OCI-LY7 (cell line): ENCODE results near the gene OGG1. TPM values are rescaled to one million over a fixed set of nuclear protein-coding genes. Genes with fewer than 3 reads are reported as not detected.

Experiments
- BruUV-seq: library from RNA; stranded (reverse); fragments of 400-500 nt; replicated peaks from 2 replicates; lab custom pipeline; 2021; lab: Mats Ljungman, UMichigan
- CTCF ChIA-PET: fragments of 300-600 bp; sonication (Branson Sonifier 250); formaldehyde crosslinking; loops from one replicate; lab custom pipeline; 2022; ENCODE audit warnings: antibody characterized with exemption; ENCODE audit not compliant: unreplicated experiment; lab: Charles Lee
- POLR2A ChIA-PET: fragments of 300-600 bp; sonication (Branson Sonifier 250); formaldehyde crosslinking; loops from one replicate; lab custom pipeline; 2022; ENCODE audit warnings: antibody characterized with exemption; lab: Charles Lee
- DNase-seq: peaks from one replicate; pipeline ENCODE4 v3.0.0-alpha.2; 2015; ENCODE audit warnings: low spot score
- H2AFZ ChIP-seq: fragments of 200-600 bp; sonication (generic), shearing (Covaris generic); 2 replicates; pipeline ENCODE4 v1.6.1; 2014; ENCODE audit warnings: mild to moderate bottlenecking, antibody characterized with exemption, low read length, moderate library complexity
- H3K27ac ChIP-seq: fragments of 200-600 bp; sonication (generic); 2 replicates; pipeline ENCODE4 v1.5.1; 2014; ENCODE audit warnings: mixed run types, low read depth, mild to moderate bottlenecking, moderate library complexity, low read length, inconsistent platforms; ENCODE audit not compliant: poor library complexity, severe bottlenecking
- H3K36me3 ChIP-seq: fragments of 200-600 bp; sonication (generic); 2 replicates; pipeline ENCODE4 v1.6.1; 2014; ENCODE audit warnings: mild to moderate bottlenecking, antibody characterized with exemption, low read length, moderate library complexity, mixed read lengths; ENCODE audit not compliant: insufficient read depth
- H3K4me1 ChIP-seq: fragments of 200-600 bp; sonication (generic); 2 replicates; pipeline ENCODE4 v1.5.1; 2014; ENCODE audit warnings: mild to moderate bottlenecking, low read length; ENCODE audit not compliant: insufficient read depth, poor library complexity, severe bottlenecking
- H3K4me2 ChIP-seq: fragments of 200-600 bp; sonication (generic); 2 replicates; pipeline ENCODE4 v1.6.1; 2014; ENCODE audit warnings: mild to moderate bottlenecking, low read length
- H3K4me3 ChIP-seq: fragments of 200-600 bp; sonication (generic); 2 replicates; pipeline ENCODE4 v1.5.1; 2014; ENCODE audit warnings: mild to moderate bottlenecking, low read depth, low read length; ENCODE audit not compliant: poor library complexity, severe bottlenecking
- H3K79me2 ChIP-seq: fragments of 200-600 bp; sonication (generic); 2 replicates; pipeline ENCODE4 v1.6.1; 2016; ENCODE audit warnings: low read depth, mild to moderate bottlenecking, low read length, moderate library complexity, mixed read lengths; ENCODE audit not compliant: insufficient read depth
- H3K9me2 ChIP-seq: fragments of 200-600 bp; sonication (generic); 2 replicates; pipeline ENCODE4 v1.6.1; 2016; ENCODE audit warnings: mild to moderate bottlenecking, low read length, mixed read lengths; ENCODE audit not compliant: insufficient read depth
- H3K9me3 ChIP-seq: fragments of 200-600 bp; sonication (generic); 2 replicates; pipeline ENCODE4 v1.6.1; 2014; ENCODE audit warnings: mild to moderate bottlenecking, mixed run types, low read length, mixed read lengths
- H4K20me1 ChIP-seq: fragments of 200-600 bp; sonication (generic); 2 replicates; pipeline ENCODE4 v1.6.1; 2014; ENCODE audit warnings: mild to moderate bottlenecking, antibody characterized with exemption, low read length, moderate library complexity, mixed read lengths; ENCODE audit not compliant: insufficient read depth
- EZH2phosphoT487 ChIP-seq: fragments of 200-600 bp; sonication (generic); IDR thresholded peaks from 2 replicates; pipeline ENCODE4 v1.6.1; 2018; ENCODE audit warnings: low read depth, borderline replicate concordance, mild to moderate bottlenecking, mixed run types, antibody characterized with exemption, low read length, moderate library complexity, mixed read lengths
- intact Hi-C: fragments of 100-400 bp; cut with micrococcal nuclease; formaldehyde crosslinking; loops from one replicate; pipeline ENCODE4 v1.10.0; 2022; ENCODE audit not compliant: unreplicated experiment
- total RNA-seq, 2 experiments: library from RNA; depleted of rRNA in 1 of 2; stranded (reverse); fragments of >200 nt in 1 of 2; shearing (Covaris generic) in 1 of 2; gene quantifications; 2 replicates each; pipeline ENCODE4 v1.2.3, GENCODE V29; 2014 to 2022
- TF ChIP-seq, protein P1 (sequence below): fragments of 200-600 bp; sonication (generic); conservative IDR thresholded peaks from 2 replicates; pipeline ENCODE4 v1.5.1; 2014; ENCODE audit warnings: mild to moderate bottlenecking, antibody characterized with exemption, low read length, moderate library complexity, mixed read lengths

OGG1 gene
- total RNA-seq, 2 experiments from 2014 or later: 119 to 121 TPM

DNA sequence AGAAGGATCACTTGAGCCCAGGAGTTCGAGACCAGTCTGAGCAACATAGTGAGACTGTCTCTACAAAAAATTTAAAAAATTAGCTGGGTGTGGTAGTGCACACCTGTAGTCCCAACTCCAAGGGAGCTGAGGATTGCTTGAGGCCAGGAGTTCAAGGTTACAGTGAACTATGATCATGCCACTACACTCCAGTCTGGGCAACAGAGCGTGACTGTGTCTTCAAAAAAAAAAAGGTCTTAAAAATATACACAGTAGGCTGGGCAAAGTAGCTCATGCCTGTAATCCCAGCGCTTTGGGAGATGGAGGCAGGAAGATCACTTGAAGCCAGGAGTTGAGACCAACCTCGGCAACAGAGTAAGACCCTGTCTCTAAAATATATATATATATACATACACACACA is 31.2 kb downstream of the OGG1 start:
- peak overlapping the region; percentile 84 for H3K27ac ChIP-seq
- peak overlapping the region; percentile 57 for H3K4me2 ChIP-seq
- peaks cover 44% of the 10 kb centered on the region for H3K36me3 ChIP-seq
- H4K20me1 ChIP-seq: no peaks in the 10 kb centered on the region
- H2AFZ ChIP-seq: peak overlapping the region; percentile 33; the same call in 1 of the 2 replicates
- no peak for TF ChIP-seq EZH2phosphoT487
- TF ChIP-seq, protein P1, sequence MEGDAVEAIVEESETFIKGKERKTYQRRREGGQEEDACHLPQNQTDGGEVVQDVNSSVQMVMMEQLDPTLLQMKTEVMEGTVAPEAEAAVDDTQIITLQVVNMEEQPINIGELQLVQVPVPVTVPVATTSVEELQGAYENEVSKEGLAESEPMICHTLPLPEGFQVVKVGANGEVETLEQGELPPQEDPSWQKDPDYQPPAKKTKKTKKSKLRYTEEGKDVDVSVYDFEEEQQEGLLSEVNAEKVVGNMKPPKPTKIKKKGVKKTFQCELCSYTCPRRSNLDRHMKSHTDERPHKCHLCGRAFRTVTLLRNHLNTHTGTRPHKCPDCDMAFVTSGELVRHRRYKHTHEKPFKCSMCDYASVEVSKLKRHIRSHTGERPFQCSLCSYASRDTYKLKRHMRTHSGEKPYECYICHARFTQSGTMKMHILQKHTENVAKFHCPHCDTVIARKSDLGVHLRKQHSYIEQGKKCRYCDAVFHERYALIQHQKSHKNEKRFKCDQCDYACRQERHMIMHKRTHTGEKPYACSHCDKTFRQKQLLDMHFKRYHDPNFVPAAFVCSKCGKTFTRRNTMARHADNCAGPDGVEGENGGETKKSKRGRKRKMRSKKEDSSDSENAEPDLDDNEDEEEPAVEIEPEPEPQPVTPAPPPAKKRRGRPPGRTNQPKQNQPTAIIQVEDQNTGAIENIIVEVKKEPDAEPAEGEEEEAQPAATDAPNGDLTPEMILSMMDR: no peak
- POLR2A ChIA-PET: interaction anchor here (0.6 to 2.1 kb wide), 8 partner anchors 9 to 818 kb away, joined by 3 to 8 read pairs (median 4); partner anchors contain the start of genes ARPC4, RAD18 and TADA3
- no TSS peak for BruUV-seq
- DNase-seq: peak; percentile 22
- H3K9me2 ChIP-seq: no peaks in the 10 kb centered on the region
- intact Hi-C loops: loop anchor here (1.0 kb wide), 1 partner anchor 29 kb away; no protein-coding TSS in a partner anchor
- H3K79me2 ChIP-seq: no peaks in the 10 kb centered on the region
- peak overlapping the region; percentile 33 for H3K4me3 ChIP-seq
- CTCF ChIA-PET: interaction anchor here (1.6 kb wide), 1 partner anchor 9 kb away, joined by 5 read pairs; no protein-coding TSS in a partner anchor
- H3K9me3 ChIP-seq: no peaks in the 10 kb centered on the region
- peaks cover 52% of the 10 kb centered on the region for H3K4me1 ChIP-seq

DNA sequence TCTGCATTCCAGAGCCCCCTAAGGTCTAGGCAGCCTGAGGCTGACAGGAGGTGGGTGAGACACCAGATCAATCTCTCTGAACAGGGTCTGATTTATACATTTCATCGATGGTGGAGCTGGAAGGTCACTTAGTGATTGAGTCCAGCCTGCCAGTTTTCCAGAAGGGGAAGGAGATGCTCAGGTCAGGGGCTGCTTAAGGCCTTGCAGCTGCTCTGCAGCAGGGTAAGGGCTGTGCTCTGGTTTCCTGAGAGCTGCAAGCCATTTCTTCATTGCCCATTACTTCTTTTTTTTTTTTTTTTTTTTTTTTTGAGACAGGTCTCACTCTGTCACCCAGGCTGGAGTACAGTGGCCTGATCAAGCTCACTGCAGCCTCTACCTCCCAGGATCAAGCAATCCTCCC is 31.8 kb downstream of the OGG1 start:
- no peak for TF ChIP-seq EZH2phosphoT487
- TF ChIP-seq, protein P1: no peak
- Histone ChIP-seq H4K20me1 (no peaks in the 10 kb centered on the region), H3K9me3 (no peaks in the 10 kb centered on the region), H3K4me2 (peak overlapping the region; percentile 57), H3K9me2 (no peaks in the 10 kb centered on the region), H3K27ac (peak overlapping the region; percentile 84), H3K4me3 (no peak overlapping the region), H3K36me3 (peaks cover 51% of the 10 kb centered on the region), H2AFZ (no peak overlapping the region), H3K79me2 (no peaks in the 10 kb centered on the region), H3K4me1 (peaks cover 52% of the 10 kb centered on the region)
- peak; percentile 35 for DNase-seq
- CTCF ChIA-PET: no interaction called here
- no TSS peak for BruUV-seq
- intact Hi-C loops: no loop called here
- POLR2A ChIA-PET: interaction anchor here (0.5 to 2.1 kb wide), 11 partner anchors 8 to 819 kb away, joined by 3 to 8 read pairs (median 3); partner anchors contain the start of genes ARPC4, RAD18 and TADA3

DNA sequence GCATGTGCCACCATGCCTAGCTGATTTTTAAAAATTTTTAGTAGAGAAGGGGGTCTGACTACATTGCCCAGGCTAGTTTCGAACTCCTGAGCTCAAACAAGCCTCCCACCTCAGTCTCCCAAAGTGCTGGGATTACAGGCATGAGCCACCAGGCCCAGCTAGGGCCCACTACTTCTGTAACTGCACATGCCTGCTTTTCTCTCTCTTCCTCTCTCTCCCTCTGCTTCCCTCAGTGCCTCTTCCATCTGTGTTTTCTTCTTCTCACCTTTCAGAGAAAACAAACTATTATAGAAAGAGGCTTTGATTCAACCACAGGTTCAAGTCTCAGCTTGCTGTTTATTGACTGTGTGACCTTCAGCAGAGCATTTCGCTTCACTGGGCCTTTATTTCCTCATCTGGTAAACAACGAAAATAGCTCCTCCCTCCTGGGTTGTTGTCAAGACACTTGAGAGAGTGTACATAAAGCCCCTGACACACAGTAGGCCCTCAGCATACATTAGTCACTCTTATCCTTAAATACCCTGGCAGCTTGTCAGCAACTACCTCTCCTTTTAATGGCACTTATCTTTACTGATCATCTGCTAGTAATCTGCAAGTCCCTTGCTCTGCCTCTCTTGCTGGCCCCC is 32.3 kb downstream of the OGG1 start:
- Histone ChIP-seq H3K4me1 (peaks cover 52% of the 10 kb centered on the region), H3K4me2 (peak overlapping the region; percentile 57), H3K27ac (peak overlapping the region; percentile 84), H3K79me2 (no peaks in the 10 kb centered on the region), H3K9me2 (no peaks in the 10 kb centered on the region), H4K20me1 (no peaks in the 10 kb centered on the region), H3K4me3 (no peak overlapping the region), H3K36me3 (peaks cover 56% of the 10 kb centered on the region), H2AFZ (no peak overlapping the region), H3K9me3 (no peaks in the 10 kb centered on the region)
- CTCF ChIA-PET: no interaction called here
- no peak for TF ChIP-seq EZH2phosphoT487
- TF ChIP-seq, protein P1: no peak
- BruUV-seq: TSS peak; percentile 20
- intact Hi-C loops: no loop called here
- POLR2A ChIA-PET: interaction anchor here (0.5 to 2.1 kb wide), 8 partner anchors 9 to 296 kb away, joined by 3 to 8 read pairs (median 3); partner anchors contain the start of genes ARPC4 and TADA3
- peak; percentile 23 for DNase-seq
